ENCODE results near the gene TAOK3. TPM values are rescaled to one million over a fixed set of nuclear protein-coding genes. Genes with fewer than 3 reads are reported as not detected.

The TAOK3 gene
- total and polyA plus RNA-seq, 9 of the 15 experiments (the other 6 are each of a cell fraction or from before 2014, with no cell fraction given) = 24.3 to 83.5 (median 47.1) TPM

DNA sequence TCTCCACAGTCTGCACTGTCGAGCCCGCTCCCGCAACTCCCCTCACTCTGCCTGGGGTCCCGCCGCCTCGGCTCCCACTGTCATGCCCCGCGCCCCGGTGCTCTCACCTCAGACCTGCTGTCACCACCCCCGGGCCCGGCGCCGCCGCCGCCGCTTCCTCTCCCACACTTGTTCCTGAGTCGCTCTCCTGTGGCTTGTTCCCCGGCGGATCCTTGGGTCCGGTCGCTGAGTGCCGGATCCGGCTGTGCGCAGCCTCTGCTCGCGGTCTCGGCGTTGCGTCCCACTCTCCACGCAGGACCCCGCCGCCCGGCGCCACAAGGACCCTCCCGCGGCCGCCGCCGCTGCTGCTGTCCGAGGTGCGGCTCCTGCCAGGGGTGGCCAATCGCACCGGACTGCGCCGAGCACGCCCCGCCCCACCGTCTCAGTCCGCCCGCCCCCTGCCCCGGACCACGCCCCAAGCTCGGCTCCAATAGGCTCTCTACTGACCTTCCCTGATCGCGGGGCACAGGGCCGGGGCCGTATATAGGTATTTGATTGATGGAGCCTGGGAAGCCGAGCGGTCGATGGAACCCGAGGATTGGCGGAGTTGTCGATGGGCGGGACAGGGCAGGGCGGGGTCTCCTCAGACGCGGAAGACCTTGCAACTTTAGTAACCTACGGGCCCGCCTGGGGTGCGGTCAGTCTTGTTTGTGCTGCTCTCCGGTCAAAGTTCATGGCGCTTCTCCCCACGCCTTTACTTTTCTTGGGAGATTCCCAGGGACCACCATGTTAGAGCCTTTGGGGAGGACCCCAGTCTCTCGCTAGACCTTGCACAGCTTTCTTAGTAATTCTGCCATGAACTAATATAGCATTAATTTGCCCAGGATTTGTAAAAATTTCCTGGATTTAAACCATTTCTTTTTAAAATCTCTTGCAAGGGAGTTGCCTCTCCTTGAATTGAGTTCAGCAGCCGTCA lies at the start of gene TAOK3 (continued):
- TF ChIP-seq C11orf30 (IDR thresholded peaks at IDR 0.05; ENCODE audit: low read depth) = peak; percentile 13; the same call in 1 of the 2 replicates
- 0 out of 4 replicates have a peak, but pooled peaks of 1 of the 2 experiments have one; percentile 12 for TF ChIP-seq RCOR1 (IDR thresholded peaks at IDR 0.05; ENCODE audit: borderline replicate concordance in 1 of 2, low read depth in 2 of 2, low read length in 2 of 2)
- TF ChIP-seq, protein P1, sequence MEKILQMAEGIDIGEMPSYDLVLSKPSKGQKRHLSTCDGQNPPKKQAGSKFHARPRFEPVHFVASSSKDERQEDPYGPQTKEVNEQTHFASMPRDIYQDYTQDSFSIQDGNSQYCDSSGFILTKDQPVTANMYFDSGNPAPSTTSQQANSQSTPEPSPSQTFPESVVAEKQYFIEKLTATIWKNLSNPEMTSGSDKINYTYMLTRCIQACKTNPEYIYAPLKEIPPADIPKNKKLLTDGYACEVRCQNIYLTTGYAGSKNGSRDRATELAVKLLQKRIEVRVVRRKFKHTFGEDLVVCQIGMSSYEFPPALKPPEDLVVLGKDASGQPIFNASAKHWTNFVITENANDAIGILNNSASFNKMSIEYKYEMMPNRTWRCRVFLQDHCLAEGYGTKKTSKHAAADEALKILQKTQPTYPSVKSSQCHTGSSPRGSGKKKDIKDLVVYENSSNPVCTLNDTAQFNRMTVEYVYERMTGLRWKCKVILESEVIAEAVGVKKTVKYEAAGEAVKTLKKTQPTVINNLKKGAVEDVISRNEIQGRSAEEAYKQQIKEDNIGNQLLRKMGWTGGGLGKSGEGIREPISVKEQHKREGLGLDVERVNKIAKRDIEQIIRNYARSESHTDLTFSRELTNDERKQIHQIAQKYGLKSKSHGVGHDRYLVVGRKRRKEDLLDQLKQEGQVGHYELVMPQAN (IDR thresholded peaks at IDR 0.05; ENCODE audit: borderline replicate concordance) = peak; percentile 81
- TF ChIP-seq CBX2 (IDR thresholded peaks at IDR 0.05; ENCODE audit: insufficient read depth, low read length, poor library complexity, severe bottlenecking) = no peak
- TF ChIP-seq STAG1 (CRISPR knock-in tag; IDR thresholded peaks at IDR 0.05; ENCODE audit: borderline replicate concordance) = no peak
- TF ChIP-seq HNRNPLL (IDR thresholded peaks at IDR 0.05; ENCODE audit: low read depth, low read length, poor library complexity, severe bottlenecking) = no peak
- no peak for TF ChIP-seq YBX1 (IDR thresholded peaks at IDR 0.05)
- TF ChIP-seq ZNF354B (CRISPR knock-in tag; IDR thresholded peaks at IDR 0.05) = no peak
- TF ChIP-seq ZNF124 (CRISPR knock-in tag; IDR thresholded peaks at IDR 0.05) = no peak
- peak; percentile 40 for TF ChIP-seq PHF20 (IDR thresholded peaks at IDR 0.05; ENCODE audit: partially characterized antibody)
- peak; percentile 6 for TF ChIP-seq RBM25 (IDR thresholded peaks at IDR 0.05; ENCODE audit: low read depth, low read length, severe bottlenecking)
- TF ChIP-seq MTA2 (IDR thresholded peaks at IDR 0.05; ENCODE audit: low read depth) = no peak
- TF ChIP-seq, protein P2, sequence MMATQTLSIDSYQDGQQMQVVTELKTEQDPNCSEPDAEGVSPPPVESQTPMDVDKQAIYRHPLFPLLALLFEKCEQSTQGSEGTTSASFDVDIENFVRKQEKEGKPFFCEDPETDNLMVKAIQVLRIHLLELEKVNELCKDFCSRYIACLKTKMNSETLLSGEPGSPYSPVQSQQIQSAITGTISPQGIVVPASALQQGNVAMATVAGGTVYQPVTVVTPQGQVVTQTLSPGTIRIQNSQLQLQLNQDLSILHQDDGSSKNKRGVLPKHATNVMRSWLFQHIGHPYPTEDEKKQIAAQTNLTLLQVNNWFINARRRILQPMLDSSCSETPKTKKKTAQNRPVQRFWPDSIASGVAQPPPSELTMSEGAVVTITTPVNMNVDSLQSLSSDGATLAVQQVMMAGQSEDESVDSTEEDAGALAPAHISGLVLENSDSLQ (IDR thresholded peaks at IDR 0.05) = peak; percentile 68
- TF ChIP-seq, protein P3, sequence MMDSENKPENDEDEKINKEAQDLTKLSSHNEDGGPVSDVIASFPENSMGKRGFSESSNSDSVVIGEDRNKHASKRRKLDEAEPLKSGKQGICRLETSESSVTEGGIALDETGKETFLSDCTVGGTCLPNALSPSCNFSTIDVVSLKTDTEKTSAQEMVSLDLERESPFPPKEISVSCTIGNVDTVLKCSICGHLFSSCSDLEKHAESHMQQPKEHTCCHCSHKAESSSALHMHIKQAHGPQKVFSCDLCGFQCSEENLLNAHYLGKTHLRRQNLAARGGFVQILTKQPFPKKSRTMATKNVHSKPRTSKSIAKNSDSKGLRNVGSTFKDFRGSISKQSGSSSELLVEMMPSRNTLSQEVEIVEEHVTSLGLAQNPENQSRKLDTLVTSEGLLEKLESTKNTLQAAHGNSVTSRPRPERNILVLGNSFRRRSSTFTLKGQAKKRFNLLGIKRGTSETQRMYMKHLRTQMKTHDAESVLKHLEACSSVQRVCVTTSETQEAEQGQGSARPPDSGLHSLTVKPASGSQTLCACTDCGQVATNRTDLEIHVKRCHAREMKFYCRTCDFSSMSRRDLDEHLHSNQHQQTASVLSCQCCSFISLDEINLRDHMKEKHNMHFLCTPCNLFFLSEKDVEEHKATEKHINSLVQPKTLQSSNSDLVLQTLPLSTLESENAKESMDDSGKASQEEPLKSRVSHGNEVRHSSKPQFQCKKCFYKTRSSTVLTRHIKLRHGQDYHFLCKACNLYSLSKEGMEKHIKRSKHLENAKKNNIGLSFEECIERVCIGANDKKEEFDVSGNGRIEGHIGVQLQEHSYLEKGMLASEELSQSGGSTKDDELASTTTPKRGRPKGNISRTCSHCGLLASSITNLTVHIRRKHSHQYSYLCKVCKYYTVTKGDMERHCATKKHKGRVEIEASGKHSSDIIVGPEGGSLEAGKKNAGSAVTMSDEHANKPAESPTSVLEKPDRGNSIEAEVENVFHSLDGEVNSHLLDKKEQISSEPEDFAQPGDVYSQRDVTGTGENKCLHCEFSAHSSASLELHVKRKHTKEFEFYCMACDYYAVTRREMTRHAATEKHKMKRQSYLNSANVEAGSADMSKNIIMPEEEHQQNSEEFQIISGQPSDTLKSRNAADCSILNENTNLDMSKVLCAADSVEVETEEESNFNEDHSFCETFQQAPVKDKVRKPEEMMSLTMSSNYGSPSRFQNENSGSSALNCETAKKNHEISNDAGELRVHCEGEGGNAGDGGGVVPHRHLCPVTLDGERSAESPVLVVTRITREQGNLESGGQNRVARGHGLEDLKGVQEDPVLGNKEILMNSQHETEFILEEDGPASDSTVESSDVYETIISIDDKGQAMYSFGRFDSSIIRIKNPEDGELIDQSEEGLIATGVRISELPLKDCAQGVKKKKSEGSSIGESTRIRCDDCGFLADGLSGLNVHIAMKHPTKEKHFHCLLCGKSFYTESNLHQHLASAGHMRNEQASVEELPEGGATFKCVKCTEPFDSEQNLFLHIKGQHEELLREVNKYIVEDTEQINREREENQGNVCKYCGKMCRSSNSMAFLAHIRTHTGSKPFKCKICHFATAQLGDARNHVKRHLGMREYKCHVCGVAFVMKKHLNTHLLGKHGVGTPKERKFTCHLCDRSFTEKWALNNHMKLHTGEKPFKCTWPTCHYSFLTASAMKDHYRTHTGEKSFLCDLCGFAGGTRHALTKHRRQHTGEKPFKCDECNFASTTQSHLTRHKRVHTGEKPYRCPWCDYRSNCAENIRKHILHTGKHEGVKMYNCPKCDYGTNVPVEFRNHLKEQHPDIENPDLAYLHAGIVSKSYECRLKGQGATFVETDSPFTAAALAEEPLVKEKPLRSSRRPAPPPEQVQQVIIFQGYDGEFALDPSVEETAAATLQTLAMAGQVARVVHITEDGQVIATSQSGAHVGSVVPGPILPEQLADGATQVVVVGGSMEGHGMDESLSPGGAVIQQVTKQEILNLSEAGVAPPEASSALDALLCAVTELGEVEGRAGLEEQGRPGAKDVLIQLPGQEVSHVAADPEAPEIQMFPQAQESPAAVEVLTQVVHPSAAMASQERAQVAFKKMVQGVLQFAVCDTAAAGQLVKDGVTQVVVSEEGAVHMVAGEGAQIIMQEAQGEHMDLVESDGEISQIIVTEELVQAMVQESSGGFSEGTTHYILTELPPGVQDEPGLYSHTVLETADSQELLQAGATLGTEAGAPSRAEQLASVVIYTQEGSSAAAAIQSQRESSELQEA (IDR thresholded peaks at IDR 0.05; ENCODE audit: low read depth) = no peak
- TF ChIP-seq XRCC4 (IDR thresholded peaks at IDR 0.05; ENCODE audit: extremely low read depth, insufficient read depth, insufficient read length) = no peak
- TF ChIP-seq ZSCAN29 (IDR thresholded peaks at IDR 0.05) = no peak
- TF ChIP-seq HCFC1 (IDR thresholded peaks at IDR 0.05; ENCODE audit: low read depth, low read length) = peak; percentile 79

All from K562 (cell line).